ENCODE results near the gene CSF1R. TPM values are rescaled to one million over a fixed set of nuclear protein-coding genes. Genes with fewer than 3 reads are reported as not detected.

The CSF1R gene
- total RNA-seq, 1 donor from 2014 or later: not detected

DNA sequence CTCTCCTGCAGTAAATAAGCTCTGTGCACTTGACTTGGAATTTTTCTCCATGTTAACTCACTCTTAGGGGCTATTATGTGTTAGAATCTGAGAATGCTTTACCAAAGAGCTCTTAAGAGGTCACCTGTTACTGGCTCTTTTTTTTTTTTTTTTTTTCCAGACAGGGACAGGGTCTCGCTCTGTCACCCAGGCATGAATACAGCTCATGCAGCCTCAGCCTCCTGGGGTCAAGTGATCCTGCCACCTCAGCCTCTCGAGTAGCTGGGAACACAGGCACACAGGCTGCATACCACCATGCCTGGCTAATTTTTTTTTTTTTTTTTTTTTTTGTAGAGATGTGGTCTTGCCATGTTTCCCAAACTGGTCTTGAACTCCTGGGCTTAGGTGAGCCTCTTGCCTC is 63.7 kb downstream of the CSF1R start:
- DNase-seq: no peak

DNA sequence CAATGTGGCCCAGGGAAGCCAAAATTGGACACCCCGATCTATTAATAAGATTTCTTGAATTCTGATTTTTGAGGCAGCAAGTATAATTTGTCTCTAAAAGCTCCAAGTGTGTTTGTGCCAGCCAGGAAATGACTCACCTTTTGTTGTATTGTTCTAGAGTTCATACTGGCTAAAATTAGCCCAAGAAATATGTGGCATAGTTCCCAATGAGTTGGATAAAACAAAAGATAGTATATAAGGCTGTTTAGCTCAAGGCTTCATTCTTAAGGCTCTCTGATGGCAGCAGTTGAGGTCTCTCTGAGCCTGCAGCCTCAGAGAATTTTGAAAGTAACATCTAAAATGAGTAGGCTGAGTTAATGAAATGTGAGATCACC is 64.2 kb downstream of the CSF1R start:
- DNase-seq: peak; percentile 97

GRCh38 chr5:150021491-150022157 is 64.7 kb downstream of the CSF1R start:
- DNase-seq: peak; percentile 93

- DNase-seq: no peak
These were observed 66.1 kb downstream of the CSF1R start for GRCh38 chr5:150020249-150020648.

DNA sequence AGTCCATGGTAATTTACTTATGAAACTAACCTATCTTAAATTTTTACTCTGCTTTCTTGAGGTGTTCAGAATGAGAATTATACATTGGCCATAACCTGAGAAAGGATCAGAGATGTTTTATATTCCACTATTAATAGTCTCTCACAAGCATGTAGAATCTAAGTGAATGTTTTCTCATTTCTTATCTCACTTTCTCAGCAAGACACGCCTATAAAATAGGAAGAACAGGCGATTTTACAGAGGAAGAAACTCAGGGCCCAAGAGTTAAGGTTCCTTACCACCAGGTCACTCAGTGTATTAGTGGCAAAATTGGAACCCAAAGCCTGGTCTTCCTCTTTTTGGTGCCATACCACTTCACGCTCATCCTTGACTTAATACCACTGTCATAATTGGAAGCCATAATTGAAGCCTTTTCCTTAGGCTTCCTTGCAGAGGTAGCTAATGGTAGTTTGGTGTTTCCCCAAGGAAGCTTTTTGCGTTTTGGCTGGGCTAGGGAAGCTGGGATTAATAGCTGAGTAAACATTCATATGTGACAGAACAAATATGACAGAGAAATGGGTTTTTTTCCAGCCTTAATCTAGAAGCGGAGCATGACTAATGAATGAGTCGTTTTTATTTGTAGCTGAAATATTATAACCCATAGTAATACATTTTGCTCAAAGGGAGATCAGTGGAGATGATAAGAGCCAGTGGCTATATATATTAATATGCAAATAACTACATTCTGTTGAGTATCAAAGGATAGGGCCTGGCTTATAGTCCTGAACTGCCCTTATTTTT is 68.9 kb downstream of the CSF1R start:
- DNase-seq: peak; percentile 37

GRCh38 chr5:150016537-150016936 is 69.8 kb downstream of the CSF1R start:
- no peak for DNase-seq

DNA sequence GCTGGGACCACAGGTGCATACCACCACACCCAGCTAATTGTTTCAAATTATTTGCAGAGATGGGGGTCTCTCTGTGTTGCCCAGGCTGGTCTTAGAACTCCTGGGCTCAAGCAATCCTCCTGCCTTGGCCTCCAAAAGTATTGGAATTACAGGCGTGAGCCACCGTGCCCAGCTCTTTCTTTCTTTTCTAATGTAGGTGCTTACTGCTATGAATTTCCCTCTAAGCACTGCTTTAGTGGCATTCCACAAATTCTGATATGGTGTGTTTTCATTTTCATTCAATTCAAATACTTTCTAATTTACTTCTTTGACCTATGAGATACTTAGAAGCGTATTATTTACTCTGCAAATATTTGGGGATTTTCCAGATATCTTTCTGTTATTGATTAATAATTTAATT is 70.9 kb downstream of the CSF1R start:
- no peak for DNase-seq

DNA sequence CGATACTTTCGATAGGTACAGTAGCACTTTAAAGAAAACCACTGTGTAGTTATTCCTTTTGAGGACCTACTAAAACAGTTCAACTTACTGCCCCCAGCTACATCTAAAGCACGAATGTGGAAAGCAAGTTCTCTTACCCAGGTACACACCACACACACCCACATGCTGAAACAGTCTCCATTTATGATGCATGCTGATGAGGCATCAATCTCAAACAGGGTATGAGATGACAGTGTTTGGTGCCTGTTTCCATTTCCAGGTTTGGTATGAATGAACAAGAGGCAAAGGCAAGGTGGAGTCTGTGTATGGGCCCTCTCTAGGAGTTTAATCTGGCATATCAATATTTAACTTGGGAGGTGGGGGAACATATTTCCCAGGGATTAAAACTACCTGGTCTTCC is 71.9 kb downstream of the CSF1R start:
- no peak for DNase-seq

GRCh38 chr5:150013931-150014330 is 72.4 kb downstream of the CSF1R start:
- no peak for DNase-seq

DNA sequence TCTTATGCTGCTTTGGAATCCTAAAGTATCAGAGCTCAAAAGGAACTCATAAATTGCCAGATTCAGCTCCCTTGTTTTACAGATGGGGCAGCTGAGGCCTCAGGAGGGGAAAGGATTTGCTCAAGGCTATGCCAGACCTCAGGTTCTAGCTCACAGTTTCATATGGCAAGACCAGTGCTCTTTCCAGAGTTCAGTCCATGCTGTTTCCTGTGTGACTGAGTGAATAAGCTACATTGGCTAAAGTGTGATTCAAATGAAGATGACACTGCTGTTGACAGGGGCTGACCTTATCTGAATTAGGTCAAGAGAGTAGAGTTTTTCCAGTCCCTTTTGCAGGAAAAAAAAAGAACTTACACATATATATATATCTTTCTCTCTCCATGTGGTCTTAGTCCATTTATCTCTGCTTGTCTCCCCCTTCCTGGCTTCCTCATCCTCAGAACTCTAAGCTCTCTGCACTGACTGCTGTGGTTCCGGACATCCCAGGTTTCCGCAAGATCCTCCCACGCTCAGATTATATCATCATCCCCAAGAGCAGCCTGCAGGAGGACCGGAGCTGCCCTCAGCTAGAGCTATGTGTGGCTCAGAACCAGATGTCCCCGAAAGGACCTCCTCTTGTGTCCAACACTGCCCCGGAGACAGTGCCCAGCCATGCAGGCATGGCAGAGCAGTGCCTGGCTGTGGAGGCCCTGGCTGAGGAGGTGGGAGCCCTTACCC is 76.5 kb downstream of the CSF1R start:
- no peak for DNase-seq

GRCh38 chr5:150007050-150007449 is 79.3 kb downstream of the CSF1R start:
- DNase-seq: no peak

GRCh38 chr5:150006318-150006717 is 80.0 kb downstream of the CSF1R start:
- no peak for DNase-seq

Other genes with a start within 250 kb of the CSF1R start
- gene PDE6A, start 141.8 kb downstream of the CSF1R start, total RNA-seq: 0.05 TPM in 1 of 2 replicates, not detected in the other
- 22.0 and 25.3 TPM in 2 replicates for gene SLC26A2, start 125.8 kb downstream of the CSF1R start, total RNA-seq
- gene TIGD6, start 85.9 kb downstream of the CSF1R start, total RNA-seq: 5.3 and 6.0 TPM in 2 replicates
- 33.2 and 45.9 TPM in 2 replicates for gene HMGXB3, start 85.8 kb downstream of the CSF1R start, total RNA-seq
- 9.9 and 17.0 TPM in 2 replicates for gene PDGFRB, start 69.3 kb upstream of the CSF1R start, total RNA-seq
- gene CDX1, start 80.2 kb upstream of the CSF1R start, total RNA-seq: not detected in 2 replicates
- gene SLC6A7, start 103.5 kb upstream of the CSF1R start, total RNA-seq: not detected in 2 replicates
- gene CAMK2A, start 203.2 kb upstream of the CSF1R start, total RNA-seq: not detected in 2 replicates
- 0.28 and 0.68 TPM in 2 replicates for gene ARSI, start 216.4 kb upstream of the CSF1R start, total RNA-seq

Data from dermis blood vessel endothelial cell (primary cell).